ENCODE data around the gene MAPK4.

MAPK4 gene

GRCh38 chr18:50562686-50563085, 2.8 kb downstream of the MAPK4 start:
- no peaks in the 10 kb centered on the region for H3K9me2 ChIP-seq (replicated peaks; ENCODE audit: low read depth, low read length)
- no peaks in the 10 kb centered on the region for H3K36me3 ChIP-seq (ENCODE audit: insufficient read depth, low read length)
- no peak for TF ChIP-seq EZH2phosphoT487 (IDR thresholded peaks at IDR 0.05; ENCODE audit: borderline replicate concordance)
- TF ChIP-seq, protein P1, sequence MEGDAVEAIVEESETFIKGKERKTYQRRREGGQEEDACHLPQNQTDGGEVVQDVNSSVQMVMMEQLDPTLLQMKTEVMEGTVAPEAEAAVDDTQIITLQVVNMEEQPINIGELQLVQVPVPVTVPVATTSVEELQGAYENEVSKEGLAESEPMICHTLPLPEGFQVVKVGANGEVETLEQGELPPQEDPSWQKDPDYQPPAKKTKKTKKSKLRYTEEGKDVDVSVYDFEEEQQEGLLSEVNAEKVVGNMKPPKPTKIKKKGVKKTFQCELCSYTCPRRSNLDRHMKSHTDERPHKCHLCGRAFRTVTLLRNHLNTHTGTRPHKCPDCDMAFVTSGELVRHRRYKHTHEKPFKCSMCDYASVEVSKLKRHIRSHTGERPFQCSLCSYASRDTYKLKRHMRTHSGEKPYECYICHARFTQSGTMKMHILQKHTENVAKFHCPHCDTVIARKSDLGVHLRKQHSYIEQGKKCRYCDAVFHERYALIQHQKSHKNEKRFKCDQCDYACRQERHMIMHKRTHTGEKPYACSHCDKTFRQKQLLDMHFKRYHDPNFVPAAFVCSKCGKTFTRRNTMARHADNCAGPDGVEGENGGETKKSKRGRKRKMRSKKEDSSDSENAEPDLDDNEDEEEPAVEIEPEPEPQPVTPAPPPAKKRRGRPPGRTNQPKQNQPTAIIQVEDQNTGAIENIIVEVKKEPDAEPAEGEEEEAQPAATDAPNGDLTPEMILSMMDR (conservative IDR thresholded peaks at IDR 0.05; ENCODE audit: low read length): no peak
- no peak overlapping the region for H3K9ac ChIP-seq (ENCODE audit: low read depth, low read length, poor library complexity, severe bottlenecking)
- no peaks in the 10 kb centered on the region for H3K4me1 ChIP-seq (ENCODE audit: insufficient read depth, low read length, poor library complexity, severe bottlenecking)
- H3K4me3 ChIP-seq (ENCODE audit: low read length, poor library complexity, severe bottlenecking): no peak overlapping the region
- no peaks in the 10 kb centered on the region for H3F3A ChIP-seq (ENCODE audit: low read depth)
- H3K4me2 ChIP-seq (ENCODE audit: low read depth, low read length, poor library complexity, severe bottlenecking): no peak overlapping the region
- no peaks in the 10 kb centered on the region for H3K79me2 ChIP-seq (ENCODE audit: insufficient read depth, low read length)
- no peaks in the 10 kb centered on the region for H3K27me3 ChIP-seq (ENCODE audit: insufficient read depth, low read length, poor library complexity, severe bottlenecking)
- peaks cover 6% of the 10 kb centered on the region; the same call in 1 of the 2 replicates for H3K9me3 ChIP-seq (ENCODE audit: insufficient read depth, low read depth, low read length)
- no peaks in the 10 kb centered on the region for H4K20me1 ChIP-seq (ENCODE audit: insufficient read depth, low read length, poor library complexity, severe bottlenecking)
- no peak overlapping the region for H2AFZ ChIP-seq (ENCODE audit: low read length)

DNA sequence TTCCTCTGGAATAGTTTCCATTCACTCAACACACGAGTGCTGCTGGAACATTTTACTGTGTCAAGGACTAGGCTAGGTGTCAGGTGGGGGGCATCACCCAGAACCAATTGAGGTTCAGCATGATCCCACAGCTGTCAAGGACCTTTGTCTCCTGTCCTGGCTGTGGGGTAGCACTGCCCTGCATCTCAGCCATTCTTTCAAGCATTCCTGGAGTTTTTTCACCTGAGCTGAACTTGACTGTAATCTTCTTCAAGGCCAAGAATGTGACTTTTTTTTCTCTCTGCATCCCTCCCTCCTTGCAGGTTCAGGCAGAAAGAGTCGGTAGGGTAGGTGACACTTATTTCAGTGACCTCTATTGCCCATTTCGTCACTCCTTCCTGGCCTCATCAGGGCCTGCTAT, 3.5 kb downstream of the MAPK4 start:
- no peak for TF ChIP-seq EZH2phosphoT487 (IDR thresholded peaks at IDR 0.05; ENCODE audit: borderline replicate concordance)
- TF ChIP-seq, protein P1 (conservative IDR thresholded peaks at IDR 0.05; ENCODE audit: low read length): no peak
- Histone ChIP-seq H3K9me2 (replicated peaks; ENCODE audit: low read depth, low read length) (no peaks in the 10 kb centered on the region), H3K27me3 (ENCODE audit: insufficient read depth, low read length, poor library complexity, severe bottlenecking) (no peaks in the 10 kb centered on the region), H3K4me3 (ENCODE audit: low read length, poor library complexity, severe bottlenecking) (no peak overlapping the region), H3K36me3 (ENCODE audit: insufficient read depth, low read length) (no peaks in the 10 kb centered on the region), H3K9ac (ENCODE audit: low read depth, low read length, poor library complexity, severe bottlenecking) (no peak overlapping the region), H4K20me1 (ENCODE audit: insufficient read depth, low read length, poor library complexity, severe bottlenecking) (no peaks in the 10 kb centered on the region), H3K4me2 (ENCODE audit: low read depth, low read length, poor library complexity, severe bottlenecking) (no peak overlapping the region), H3K9me3 (ENCODE audit: insufficient read depth, low read depth, low read length) (peaks cover 6% of the 10 kb centered on the region; the same call in 1 of the 2 replicates), H2AFZ (ENCODE audit: low read length) (no peak overlapping the region), H3K4me1 (ENCODE audit: insufficient read depth, low read length, poor library complexity, severe bottlenecking) (no peaks in the 10 kb centered on the region), H3K79me2 (ENCODE audit: insufficient read depth, low read length) (no peaks in the 10 kb centered on the region), H3F3A (ENCODE audit: low read depth) (no peaks in the 10 kb centered on the region)

GRCh38 chr18:50569930-50570329, 10.0 kb downstream of the MAPK4 start:
- no peaks in the 10 kb centered on the region for H3F3A ChIP-seq (ENCODE audit: low read depth)
- H3K9me3 ChIP-seq (ENCODE audit: insufficient read depth, low read depth, low read length): no peaks in the 10 kb centered on the region
- TF ChIP-seq, protein P1 (conservative IDR thresholded peaks at IDR 0.05; ENCODE audit: low read length): no peak
- TF ChIP-seq EZH2phosphoT487 (IDR thresholded peaks at IDR 0.05; ENCODE audit: borderline replicate concordance): no peak
- H3K9me2 ChIP-seq (replicated peaks; ENCODE audit: low read depth, low read length): no peaks in the 10 kb centered on the region
- no peaks in the 10 kb centered on the region for H3K27me3 ChIP-seq (ENCODE audit: insufficient read depth, low read length, poor library complexity, severe bottlenecking)
- H3K4me2 ChIP-seq (ENCODE audit: low read depth, low read length, poor library complexity, severe bottlenecking): no peak overlapping the region
- H2AFZ ChIP-seq (ENCODE audit: low read length): no peak overlapping the region
- H3K4me3 ChIP-seq (ENCODE audit: low read length, poor library complexity, severe bottlenecking): no peak overlapping the region
- H3K4me1 ChIP-seq (ENCODE audit: insufficient read depth, low read length, poor library complexity, severe bottlenecking): no peaks in the 10 kb centered on the region
- no peaks in the 10 kb centered on the region for H3K36me3 ChIP-seq (ENCODE audit: insufficient read depth, low read length)
- H3K9ac ChIP-seq (ENCODE audit: low read depth, low read length, poor library complexity, severe bottlenecking): no peak overlapping the region
- no peaks in the 10 kb centered on the region for H3K79me2 ChIP-seq (ENCODE audit: insufficient read depth, low read length)
- H4K20me1 ChIP-seq (ENCODE audit: insufficient read depth, low read length, poor library complexity, severe bottlenecking): no peaks in the 10 kb centered on the region
